ENCODE results near the gene C1orf94.
"Not testable (repeated sequence)": the region's sequence is repeated elsewhere in the genome, so short reads cannot be mapped to it uniquely, and the experiment has no call there.

Gene C1orf94

GRCh38 chr1:34165422-34165921 is 11.2 kb upstream of the C1orf94 start:
- no peak for DNase-seq (ENCODE audit: low spot score)

GRCh38 chr1:34166191-34166624 is 10.5 kb upstream of the C1orf94 start:
- no peak for DNase-seq (ENCODE audit: low spot score)

GRCh38 chr1:34166625-34167361 is 9.9 kb upstream of the C1orf94 start:
- no peak for DNase-seq (ENCODE audit: low spot score)

- no peak for DNase-seq (ENCODE audit: low spot score)
These were observed 9.3 kb upstream of the C1orf94 start for GRCh38 chr1:34167389-34167788.

GRCh38 chr1:34175744-34176143 is 963 bp upstream of the C1orf94 start:
- DNase-seq (ENCODE audit: low spot score), result no peak

GRCh38 chr1:34178072-34178471 is 1.4 kb downstream of the C1orf94 start:
- DNase-seq (ENCODE audit: low spot score), result no peak

- DNase-seq (ENCODE audit: low spot score), result not testable (repeated sequence)
These were observed 6.7 kb downstream of the C1orf94 start for GRCh38 chr1:34183381-34183780.

- DNase-seq (ENCODE audit: low spot score), result no peak
These were observed 10.2 kb downstream of the C1orf94 start for GRCh38 chr1:34186741-34187494.

GRCh38 chr1:34188418-34188817 is 11.7 kb downstream of the C1orf94 start:
- DNase-seq (ENCODE audit: low spot score), result no peak

GRCh38 chr1:34188985-34189384 is 12.3 kb downstream of the C1orf94 start:
- no peak for DNase-seq (ENCODE audit: low spot score)

- no peak for DNase-seq (ENCODE audit: low spot score)
These were observed 14.0 kb downstream of the C1orf94 start for GRCh38 chr1:34190692-34191091.

- DNase-seq (ENCODE audit: low spot score), result no peak
These were observed 15.9 kb downstream of the C1orf94 start for GRCh38 chr1:34192621-34193020.

- no peak for DNase-seq (ENCODE audit: low spot score)
These were observed 23.2 kb downstream of the C1orf94 start for GRCh38 chr1:34199927-34200326.

GRCh38 chr1:34212673-34213072 is 36.0 kb downstream of the C1orf94 start:
- no peak for DNase-seq (ENCODE audit: low spot score)

- DNase-seq (ENCODE audit: low spot score), result no peak
These were observed 37.2 kb downstream of the C1orf94 start for GRCh38 chr1:34213956-34214355.

- no peak for DNase-seq (ENCODE audit: low spot score)
These were observed 54.7 kb downstream of the C1orf94 start for GRCh38 chr1:34231441-34231840.

GRCh38 chr1:34235594-34235993 is 58.9 kb downstream of the C1orf94 start:
- DNase-seq (ENCODE audit: low spot score), result no peak

GRCh38 chr1:34236089-34236488 is 59.4 kb downstream of the C1orf94 start:
- DNase-seq (ENCODE audit: low spot score), result no peak

- no peak for DNase-seq (ENCODE audit: low spot score)
These were observed 60.6 kb downstream of the C1orf94 start for GRCh38 chr1:34237151-34237815.

- DNase-seq (ENCODE audit: low spot score), result no peak
These were observed 69.3 kb downstream of the C1orf94 start for GRCh38 chr1:34245967-34246366.

GRCh38 chr1:34250342-34250741 is 73.6 kb downstream of the C1orf94 start:
- no peak for DNase-seq (ENCODE audit: low spot score)

GRCh38 chr1:34262023-34262853 is 85.5 kb downstream of the C1orf94 start:
- DNase-seq (ENCODE audit: low spot score), result no peak

All from hematopoietic multipotent progenitor cell treated with erythropoietin and hydrocortisone succinate and interleukin-3 and kit ligand, for 17 days (in vitro differentiated cells).